ENCODE results near the gene IFITM2. TPM values are rescaled to one million over a fixed set of nuclear protein-coding genes. Genes with fewer than 3 reads are reported as not detected.

Gene IFITM2
- total and polyA plus RNA-seq, 2 of the 13 experiments (the other 11 are each of a cell fraction or from before 2014, with no cell fraction given) = 13.8 to 267 TPM

DNA sequence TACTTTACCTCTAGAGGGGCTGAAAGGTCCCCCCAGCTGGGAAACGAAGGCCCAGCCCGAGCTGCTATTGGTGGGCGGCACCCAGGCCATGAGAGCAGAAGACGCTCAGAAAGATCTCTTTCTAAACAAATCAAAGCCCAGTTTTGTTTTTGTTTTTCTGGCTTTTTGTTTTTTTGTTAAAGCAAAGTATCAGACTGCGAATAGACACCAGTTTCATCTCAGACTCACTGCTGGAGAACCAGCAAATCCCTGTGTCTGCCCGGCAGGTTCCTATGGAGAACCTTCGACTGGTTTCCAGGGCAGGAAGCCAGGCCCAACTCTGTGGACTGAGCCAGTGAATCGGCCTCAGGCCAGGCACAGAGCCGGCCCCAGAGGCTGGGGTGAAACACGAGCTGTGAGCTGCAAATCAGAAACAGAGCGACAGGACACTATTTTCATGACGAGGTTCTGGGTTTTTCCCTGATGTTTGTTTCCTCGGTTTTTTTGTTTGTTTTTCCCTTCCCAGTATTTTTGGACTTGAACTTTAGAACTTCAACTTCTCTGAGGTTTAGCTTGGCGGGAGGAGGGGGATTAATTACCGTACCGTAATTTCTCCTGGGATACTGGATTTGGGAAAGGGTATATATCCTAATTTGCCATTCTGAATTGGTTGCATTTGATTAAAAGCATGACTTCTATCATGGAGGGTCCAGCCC lies 45.7 kb downstream of the IFITM2 start (continued):
- TF ChIP-seq ZSCAN30 (CRISPR knock-in tag; IDR thresholded peaks at IDR 0.05) (no peak), ZBTB20 (CRISPR knock-in tag; IDR thresholded peaks at IDR 0.05; ENCODE audit: borderline replicate concordance, low read depth) (no peak; the same call in 1 of the 2 replicates), MAFK (conservative IDR thresholded peaks at IDR 0.05 in 1 of 2, IDR thresholded peaks at IDR 0.05 in 1 of 2; ENCODE audit: low read length in 2 of 2) (no peak), PHB2 (IDR thresholded peaks at IDR 0.05; ENCODE audit: partially characterized antibody) (no peak), ZNF552 (CRISPR knock-in tag; IDR thresholded peaks at IDR 0.05; ENCODE audit: borderline replicate concordance) (no peak), NR2F6 (IDR thresholded peaks at IDR 0.05) (peak; percentile 11; the same call in 1 of the 2 replicates), NR2F6 (CRISPR knock-in tag; IDR thresholded peaks at IDR 0.05) (peak; percentile 41; the same call in 1 of the 2 replicates), ZNF274 (CRISPR knock-in tag; IDR thresholded peaks at IDR 0.05) (no peak), ZNF354B (CRISPR knock-in tag; IDR thresholded peaks at IDR 0.05) (no peak), PTBP1 (IDR thresholded peaks at IDR 0.05; ENCODE audit: low read depth, low read length, poor library complexity, severe bottlenecking) (no peak), U2AF1 (optimal IDR thresholded peaks at IDR 0.05; ENCODE audit: low read depth, low read length) (no peak), ZFP41 (CRISPR knock-in tag; IDR thresholded peaks at IDR 0.05; ENCODE audit: borderline replicate concordance) (no peak), ZNF224 (CRISPR knock-in tag; IDR thresholded peaks at IDR 0.05) (no peak; the same call in 1 of the 2 replicates), ZFP90 (CRISPR knock-in tag; IDR thresholded peaks at IDR 0.05; ENCODE audit: borderline replicate concordance) (no peak), MED8 (CRISPR knock-in tag; IDR thresholded peaks at IDR 0.05; ENCODE audit: insufficient replicate concordance) (peak; percentile 71), JARID2 (CRISPR knock-in tag; IDR thresholded peaks at IDR 0.05; ENCODE audit: insufficient replicate concordance) (no peak), ZNF709 (CRISPR knock-in tag; IDR thresholded peaks at IDR 0.05) (no peak; the same call in 1 of the 2 replicates)
- TF ChIP-seq, protein P1, sequence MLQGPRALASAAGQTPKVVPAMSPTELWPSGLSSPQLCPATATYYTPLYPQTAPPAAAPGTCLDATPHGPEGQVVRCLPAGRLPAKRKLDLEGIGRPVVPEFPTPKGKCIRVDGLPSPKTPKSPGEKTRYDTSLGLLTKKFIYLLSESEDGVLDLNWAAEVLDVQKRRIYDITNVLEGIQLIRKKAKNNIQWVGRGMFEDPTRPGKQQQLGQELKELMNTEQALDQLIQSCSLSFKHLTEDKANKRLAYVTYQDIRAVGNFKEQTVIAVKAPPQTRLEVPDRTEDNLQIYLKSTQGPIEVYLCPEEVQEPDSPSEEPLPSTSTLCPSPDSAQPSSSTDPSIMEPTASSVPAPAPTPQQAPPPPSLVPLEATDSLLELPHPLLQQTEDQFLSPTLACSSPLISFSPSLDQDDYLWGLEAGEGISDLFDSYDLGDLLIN (CRISPR knock-in tag; IDR thresholded peaks at IDR 0.05; ENCODE audit: borderline replicate concordance) = no peak
- TF ChIP-seq, protein P2, sequence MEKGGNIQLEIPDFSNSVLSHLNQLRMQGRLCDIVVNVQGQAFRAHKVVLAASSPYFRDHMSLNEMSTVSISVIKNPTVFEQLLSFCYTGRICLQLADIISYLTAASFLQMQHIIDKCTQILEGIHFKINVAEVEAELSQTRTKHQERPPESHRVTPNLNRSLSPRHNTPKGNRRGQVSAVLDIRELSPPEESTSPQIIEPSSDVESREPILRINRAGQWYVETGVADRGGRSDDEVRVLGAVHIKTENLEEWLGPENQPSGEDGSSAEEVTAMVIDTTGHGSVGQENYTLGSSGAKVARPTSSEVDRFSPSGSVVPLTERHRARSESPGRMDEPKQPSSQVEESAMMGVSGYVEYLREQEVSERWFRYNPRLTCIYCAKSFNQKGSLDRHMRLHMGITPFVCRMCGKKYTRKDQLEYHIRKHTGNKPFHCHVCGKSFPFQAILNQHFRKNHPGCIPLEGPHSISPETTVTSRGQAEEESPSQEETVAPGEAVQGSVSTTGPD (CRISPR knock-in tag; IDR thresholded peaks at IDR 0.05) = peak; percentile 48; the same call in 1 of the 2 replicates
- TF ChIP-seq, protein P3, sequence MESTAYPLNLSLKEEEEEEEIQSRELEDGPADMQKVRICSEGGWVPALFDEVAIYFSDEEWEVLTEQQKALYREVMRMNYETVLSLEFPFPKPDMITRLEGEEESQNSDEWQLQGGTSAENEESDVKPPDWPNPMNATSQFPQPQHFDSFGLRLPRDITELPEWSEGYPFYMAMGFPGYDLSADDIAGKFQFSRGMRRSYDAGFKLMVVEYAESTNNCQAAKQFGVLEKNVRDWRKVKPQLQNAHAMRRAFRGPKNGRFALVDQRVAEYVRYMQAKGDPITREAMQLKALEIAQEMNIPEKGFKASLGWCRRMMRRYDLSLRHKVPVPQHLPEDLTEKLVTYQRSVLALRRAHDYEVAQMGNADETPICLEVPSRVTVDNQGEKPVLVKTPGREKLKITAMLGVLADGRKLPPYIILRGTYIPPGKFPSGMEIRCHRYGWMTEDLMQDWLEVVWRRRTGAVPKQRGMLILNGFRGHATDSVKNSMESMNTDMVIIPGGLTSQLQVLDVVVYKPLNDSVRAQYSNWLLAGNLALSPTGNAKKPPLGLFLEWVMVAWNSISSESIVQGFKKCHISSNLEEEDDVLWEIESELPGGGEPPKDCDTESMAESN (CRISPR knock-in tag; conservative IDR thresholded peaks at IDR 0.05) = 0 out of 2 replicates have a peak, but pooled peaks have one; percentile 36
- TF ChIP-seq, protein P4, sequence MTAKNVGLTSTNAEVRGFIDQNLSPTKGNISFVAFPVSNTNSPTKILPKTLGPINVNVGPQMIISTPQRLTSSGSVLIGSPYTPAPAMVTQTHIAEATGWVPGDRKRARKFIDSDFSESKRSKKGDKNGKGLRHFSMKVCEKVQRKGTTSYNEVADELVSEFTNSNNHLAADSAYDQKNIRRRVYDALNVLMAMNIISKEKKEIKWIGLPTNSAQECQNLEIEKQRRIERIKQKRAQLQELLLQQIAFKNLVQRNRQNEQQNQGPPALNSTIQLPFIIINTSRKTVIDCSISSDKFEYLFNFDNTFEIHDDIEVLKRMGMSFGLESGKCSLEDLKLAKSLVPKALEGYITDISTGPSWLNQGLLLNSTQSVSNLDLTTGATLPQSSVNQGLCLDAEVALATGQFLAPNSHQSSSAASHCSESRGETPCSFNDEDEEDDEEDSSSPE (CRISPR knock-in tag; IDR thresholded peaks at IDR 0.05) = peak; percentile 54
- TF ChIP-seq, protein P5, sequence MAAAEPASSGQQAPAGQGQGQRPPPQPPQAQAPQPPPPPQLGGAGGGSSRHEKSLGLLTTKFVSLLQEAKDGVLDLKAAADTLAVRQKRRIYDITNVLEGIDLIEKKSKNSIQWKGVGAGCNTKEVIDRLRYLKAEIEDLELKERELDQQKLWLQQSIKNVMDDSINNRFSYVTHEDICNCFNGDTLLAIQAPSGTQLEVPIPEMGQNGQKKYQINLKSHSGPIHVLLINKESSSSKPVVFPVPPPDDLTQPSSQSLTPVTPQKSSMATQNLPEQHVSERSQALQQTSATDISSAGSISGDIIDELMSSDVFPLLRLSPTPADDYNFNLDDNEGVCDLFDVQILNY (CRISPR knock-in tag; conservative IDR thresholded peaks at IDR 0.05) = no peak
- TF ChIP-seq, protein P6, sequence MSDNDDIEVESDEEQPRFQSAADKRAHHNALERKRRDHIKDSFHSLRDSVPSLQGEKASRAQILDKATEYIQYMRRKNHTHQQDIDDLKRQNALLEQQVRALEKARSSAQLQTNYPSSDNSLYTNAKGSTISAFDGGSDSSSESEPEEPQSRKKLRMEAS (IDR thresholded peaks at IDR 0.05) = peak; percentile 82

All from HepG2 (cell line).